GM19452 (cell line): ENCODE data around the gene MELK.

Experiments used
- ATAC-seq: cut with Tn5 transposase; IDR thresholded peaks from one replicate; pipeline ENCODE4 v1.9.1; 2021; ENCODE audit not compliant: unreplicated experiment

MELK gene

DNA sequence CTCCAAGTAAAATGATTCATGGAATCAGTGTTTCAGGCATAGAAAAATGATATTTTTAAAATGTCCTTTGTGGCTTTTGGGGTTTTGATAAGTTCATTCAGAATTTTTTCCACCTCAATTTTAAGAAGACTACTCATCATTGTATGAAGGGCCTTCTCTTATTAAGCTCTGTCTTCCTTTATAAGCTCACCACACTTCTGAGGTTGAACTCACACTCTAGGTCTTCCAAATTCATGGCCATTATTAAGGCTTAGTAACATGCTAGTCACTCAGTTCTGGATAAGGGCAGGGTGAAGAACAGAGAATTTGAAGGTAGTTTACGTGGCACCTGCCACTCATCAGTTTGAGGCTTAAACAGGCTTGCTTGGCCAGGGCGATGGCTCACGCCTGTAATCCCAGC lies 4.2 kb downstream of the MELK start:
- no peak for ATAC-seq

DNA sequence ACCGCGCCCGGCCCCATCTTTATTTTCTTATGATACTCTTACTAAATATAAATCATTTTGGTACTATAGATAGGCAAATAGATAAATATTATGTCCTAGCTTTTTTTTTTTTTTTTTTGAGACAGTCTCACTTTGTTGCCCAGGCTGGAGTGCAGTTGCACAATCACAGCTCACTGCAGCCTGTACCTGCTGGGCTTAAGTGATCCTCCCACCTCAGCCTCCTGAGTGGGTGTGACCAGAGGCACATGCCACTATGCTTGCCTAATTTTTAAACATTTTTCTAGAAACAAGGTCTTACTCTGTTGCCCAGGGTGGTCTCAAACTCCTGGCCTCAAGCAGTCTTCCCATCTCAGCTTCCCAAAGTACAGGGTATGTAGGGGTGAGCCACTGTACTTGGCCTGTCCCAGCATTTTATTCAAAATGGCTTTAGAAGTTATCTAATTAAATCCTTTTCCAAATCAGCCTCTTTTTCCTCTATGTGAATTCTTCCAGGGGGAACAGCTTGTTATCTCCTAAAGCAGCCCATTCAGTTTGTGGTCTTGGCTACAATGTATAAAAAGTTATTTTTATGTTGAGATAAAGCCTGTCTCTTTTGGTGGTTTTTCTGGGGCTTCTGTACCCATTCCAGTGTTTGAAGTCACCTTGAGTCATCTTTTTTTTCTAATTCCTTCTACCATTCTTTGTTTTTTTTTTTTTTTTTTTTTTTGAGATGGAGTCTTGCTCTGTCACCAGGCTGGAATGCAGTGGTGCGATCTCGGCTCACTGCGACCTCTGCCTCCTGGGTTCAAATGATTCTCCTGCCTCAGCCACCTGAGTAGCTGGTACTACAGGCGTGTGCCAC lies 12.1 kb downstream of the MELK start:
- ATAC-seq = no peak

DNA sequence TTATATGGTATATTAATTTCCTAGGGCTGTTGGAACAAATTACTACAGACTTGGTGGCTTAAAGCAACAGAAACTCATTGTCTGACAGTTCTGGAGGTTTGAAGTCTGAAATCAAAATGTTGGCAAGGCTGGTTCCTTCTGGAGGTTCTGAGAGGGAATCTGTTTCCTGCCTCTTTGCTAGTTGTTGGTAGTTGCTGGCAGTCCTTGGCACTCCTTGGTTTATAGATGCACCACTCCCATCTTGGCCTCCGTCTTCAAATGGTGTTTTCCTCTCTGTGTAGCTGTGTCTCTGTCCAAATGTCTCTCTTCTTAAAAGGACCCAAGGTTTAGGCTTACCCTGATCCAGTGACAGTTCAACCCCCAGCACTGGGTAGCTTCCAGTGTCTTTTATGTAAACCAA lies 17.5 kb downstream of the MELK start:
- ATAC-seq = no peak

DNA sequence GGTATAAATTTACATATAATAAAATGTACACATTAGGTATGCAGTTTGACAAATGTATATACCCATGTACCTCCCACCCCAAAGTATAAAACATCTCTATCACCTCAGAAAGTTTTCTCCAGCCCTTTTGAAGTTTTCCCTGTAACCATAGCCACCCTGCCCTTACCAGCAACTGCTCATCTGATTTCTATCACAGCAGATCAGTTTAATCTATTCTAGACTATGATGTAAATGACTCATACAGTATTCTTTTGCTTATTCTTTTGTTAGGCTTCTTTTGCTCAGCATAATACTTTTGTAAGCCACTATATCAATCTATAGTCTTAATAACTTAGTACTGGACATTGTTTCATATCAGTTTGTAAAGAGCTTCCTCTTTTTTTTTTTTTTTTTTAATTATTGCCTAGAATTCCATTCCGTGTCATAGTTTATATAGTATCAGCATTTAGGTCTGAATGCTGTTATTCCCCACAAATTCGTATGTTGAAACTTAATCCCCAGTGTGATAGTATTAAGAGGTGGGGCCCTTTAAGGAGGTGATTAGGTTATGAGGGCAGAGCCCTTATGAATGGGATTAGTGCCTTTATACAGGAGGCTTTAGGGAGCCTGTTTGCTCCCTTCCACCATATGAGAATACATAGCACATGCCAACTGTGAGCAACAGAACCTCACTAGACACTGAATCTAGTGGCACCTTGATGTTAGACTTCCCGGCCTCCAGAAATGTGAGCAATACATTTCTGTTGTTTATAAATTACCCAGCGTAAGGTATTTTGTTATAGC lies 20.3 kb downstream of the MELK start:
- no peak for ATAC-seq

DNA sequence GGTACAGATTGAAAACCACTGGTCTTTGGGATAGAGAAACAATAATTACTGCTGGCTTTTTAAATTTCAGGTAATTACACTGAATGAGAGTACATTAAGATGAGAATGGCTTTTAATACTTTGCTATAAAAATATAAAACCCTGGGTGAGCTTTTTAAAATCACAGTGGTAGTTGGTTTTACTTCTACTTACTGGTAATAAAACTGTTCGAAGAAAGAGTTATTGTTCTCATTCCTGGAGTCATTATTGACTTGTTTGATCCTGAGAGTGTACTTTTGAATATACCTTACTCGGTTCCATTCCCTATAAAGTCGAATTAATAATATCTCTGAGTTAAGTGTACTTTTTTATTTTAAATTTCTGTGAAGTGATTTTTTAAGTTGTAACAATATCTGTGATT lies 21.5 kb downstream of the MELK start:
- no peak for ATAC-seq

DNA sequence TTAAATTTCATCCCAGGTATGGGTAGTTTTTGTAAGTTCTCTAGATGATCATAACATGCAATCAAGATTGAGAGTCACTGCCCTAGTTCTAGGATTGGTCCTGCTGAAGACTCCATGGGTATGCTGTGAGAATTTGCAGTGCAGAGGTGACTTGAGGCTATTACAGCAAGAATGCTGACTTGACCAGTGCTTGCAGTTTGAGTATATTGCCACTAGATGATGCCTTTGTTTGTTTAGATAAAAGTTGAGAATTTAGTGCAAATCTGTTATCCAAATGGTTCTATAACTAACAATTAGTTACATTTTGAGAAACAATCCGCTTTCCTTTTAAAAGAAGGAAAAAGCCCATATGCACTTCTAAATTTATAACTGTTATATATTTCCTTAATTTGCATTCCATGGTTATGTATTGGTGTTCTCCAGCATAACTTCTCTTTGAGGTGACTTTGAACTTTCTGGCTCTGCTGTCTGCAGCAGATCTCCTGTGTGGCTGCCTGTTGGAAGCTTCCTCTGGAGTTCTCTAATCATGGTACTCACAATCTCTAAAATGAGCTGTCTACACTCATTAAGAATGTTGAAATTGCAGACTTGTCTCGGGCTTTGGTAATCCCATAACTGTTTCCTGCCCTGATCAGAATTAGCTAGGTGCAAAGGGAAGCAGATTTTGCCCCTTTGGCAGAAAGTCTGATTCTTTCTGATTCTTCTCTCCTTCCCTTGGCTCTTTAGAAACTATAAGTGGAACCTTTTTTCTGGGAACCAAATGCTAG lies 24.9 kb downstream of the MELK start:
- no peak for ATAC-seq

DNA sequence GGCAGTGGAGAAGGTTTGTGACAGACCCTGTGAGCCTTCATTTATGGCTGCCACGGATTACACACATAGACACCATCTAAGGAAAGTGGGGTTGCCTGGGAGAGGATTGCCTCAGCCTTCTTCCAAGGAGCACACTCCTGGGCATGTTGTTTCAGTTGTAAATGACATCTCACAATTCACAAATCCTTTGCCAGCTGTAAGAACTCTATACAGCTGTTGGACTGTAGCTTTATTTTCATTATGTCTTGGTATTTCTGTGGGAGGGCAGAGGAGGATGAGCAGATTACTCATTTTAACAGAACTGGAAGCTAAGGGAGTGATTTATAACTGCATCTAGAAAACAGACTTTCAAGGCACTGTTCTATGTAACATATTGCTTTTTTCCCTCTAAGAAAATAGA lies 25.6 kb downstream of the MELK start:
- ATAC-seq = no peak

DNA sequence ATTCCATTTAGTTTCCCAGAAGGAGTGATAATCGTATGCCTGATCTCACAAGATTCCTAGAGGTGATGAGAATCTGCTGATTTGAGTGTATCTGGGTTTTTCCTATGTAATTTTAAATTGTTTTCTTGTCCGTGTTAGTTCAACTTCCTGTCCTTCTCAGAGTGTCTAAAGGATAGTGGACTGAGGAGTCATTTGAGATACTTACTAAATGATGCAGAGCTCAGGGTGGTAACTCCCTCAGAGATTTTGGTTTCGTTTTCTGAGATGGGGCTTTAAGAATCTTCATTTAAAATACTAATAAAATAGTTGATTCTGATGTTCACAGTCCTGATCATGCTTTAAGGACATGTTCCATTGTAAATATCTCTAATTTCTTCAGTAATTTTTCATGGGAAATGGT lies 30.3 kb downstream of the MELK start:
- no peak for ATAC-seq

DNA sequence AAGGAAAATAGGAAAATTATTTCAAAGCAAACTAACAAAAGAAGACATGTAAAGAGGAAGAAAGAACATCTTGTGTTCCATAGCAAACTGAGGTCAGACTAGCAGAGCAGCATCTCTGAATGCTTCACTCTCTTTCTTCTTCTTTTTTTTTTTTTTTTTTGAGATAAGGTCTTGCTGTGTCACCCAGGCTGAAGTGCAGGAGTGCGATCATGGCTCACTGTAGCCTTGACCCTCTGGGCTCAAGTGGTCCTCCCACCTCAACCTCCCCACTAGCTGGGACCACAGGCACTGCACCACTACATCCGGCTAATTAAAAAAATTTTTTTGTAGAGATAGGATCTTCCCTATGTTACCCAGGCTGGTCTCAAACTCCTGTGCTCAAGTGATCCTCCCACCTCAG lies 36.6 kb downstream of the MELK start:
- no peak for ATAC-seq

DNA sequence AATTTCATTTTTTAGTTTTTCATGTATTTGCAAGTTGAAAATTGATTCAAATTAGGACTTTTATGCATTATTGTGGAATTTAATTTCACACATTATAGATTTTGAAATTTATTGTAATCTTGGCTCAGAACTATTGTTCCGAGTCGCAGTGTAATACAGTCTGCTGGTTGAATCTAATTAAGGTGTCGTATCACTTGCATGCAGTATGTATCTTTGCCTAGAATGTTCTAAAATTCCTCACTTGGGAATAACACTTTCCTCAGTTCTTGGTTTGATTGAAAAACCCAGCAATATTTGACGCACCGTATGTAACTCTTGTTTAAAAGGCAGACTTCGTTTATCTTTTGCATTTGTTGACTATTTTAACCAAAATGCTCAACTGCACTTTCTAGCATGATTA lies 49.4 kb downstream of the MELK start:
- ATAC-seq = no peak

DNA sequence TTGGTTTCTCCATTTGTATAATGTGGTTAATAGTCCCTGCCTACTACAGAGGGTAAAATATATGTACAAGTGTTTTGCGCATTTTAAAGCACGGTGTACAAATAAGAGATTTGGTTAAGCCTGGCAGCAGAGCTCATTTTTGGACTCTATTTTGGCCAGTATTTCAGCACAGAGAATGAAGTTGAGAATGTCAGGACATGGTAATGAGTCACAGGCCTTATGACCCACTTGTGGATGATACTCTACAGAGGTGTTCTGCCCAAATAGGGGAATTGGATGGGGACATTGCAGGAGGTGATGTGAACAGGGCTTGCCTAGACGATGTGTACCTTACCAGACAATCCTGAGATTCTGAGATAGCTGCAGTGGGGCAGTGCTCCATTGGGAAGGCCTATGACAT lies 50.6 kb downstream of the MELK start:
- no peak for ATAC-seq

DNA sequence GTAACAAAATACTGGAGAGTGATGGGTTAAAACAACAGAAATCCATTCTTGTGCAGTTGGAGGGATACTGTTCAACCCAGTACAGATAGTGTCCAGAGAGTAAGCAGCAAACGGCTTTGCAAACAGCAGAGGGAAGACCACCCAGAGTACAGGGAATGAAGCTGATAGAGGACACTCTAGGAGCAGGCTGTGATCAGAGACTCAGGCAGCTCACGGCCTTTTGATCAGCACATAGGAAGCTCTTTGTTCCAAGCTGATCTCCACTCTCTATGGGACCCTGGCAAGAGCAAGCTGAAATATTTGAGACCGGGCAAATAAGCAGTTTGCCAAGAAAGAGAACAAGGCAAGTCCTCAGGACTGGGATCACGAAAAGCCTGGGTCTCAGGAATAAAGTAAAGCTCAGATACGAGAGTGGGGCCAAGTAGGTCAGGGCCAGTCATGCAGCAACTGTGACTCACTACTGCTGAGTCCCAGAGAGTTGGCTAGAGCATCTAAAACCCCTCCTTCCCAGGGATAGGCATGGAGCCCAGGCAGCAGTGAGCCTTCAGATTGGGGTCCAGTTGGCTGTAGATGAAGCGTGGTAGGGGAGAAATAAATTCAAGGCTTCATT lies 52.4 kb downstream of the MELK start:
- no peak for ATAC-seq

DNA sequence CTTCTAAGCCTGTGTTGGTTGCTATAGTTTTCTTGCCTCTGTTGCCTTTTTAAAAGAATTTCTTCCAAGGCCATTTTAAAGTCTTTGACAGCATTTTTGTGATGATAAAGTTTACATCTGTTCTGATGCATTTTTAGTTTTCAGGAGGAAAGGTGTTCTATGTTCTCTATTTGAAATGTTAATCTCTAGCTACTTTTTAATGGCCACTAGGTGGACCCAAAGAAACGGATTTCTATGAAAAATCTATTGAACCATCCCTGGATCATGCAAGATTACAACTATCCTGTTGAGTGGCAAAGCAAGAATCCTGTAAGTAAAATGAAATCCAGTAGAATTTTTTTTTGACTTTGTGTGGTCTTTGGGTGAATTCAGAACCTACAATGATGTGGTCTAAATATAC lies 60.2 kb downstream of the MELK start:
- ATAC-seq = no peak

DNA sequence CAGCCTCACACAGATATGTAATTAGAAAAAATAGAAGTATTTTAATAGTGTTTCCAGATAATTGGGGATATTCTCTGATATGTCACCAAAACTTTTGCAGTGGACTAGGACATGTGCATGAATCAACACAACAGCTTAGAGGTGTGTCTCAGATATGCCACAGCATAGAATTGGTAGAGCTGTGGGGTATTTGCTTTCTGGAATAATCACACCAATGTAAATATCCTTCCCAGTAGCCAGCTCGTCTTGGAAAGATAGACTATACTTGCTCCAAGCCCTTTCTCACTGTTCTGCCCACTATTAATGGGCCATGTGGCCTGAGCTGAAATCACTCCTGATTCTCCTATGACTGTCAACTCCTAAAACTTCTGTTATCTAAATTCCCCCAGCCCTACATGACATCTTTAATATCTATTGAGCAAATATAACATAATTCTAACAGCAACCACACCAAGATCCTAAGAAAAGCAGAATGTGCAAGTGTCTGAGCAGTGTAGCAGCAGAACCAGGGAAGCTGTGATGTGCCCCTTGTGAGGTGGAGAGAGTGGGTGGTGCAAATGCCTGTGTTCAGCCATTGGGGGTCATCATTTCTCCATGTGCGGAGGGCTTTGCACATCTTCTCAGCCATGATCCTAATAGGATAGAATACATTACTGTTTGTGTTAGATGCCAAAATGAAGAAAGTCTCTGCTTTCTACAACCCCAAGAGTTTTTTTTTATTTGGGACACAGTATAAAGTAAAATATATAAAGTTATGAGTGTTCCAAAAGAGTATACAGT lies 65.0 kb downstream of the MELK start:
- no peak for ATAC-seq

DNA sequence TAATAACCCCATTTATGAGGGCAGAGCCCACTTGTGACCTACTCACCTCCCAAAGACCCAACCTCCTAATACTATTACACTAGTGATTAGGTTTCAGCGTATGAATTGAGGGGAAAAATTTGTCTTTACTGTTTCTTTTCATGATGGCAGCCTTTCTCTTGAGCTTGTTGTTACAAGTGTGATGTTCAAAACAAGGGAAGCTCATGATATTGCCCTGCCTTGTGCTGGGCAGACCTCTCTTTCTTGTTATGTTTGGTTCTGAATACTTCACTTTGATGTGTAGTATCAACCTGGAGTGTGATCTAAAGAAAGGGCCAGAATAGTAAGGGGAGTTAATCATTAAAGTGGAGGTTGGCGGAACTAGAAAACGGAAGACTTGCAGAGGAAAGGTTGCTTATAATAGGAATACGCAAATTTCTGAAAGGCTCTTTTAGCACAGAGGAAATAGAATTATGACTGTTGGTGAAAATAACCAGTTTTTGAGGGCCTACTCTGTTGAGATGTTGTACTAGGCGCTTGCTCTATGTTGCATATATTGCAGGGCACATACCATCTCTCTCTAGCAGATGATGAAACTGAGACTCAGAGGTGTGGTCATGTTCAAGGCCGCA lies 68.2 kb downstream of the MELK start:
- ATAC-seq = peak; percentile 87

DNA sequence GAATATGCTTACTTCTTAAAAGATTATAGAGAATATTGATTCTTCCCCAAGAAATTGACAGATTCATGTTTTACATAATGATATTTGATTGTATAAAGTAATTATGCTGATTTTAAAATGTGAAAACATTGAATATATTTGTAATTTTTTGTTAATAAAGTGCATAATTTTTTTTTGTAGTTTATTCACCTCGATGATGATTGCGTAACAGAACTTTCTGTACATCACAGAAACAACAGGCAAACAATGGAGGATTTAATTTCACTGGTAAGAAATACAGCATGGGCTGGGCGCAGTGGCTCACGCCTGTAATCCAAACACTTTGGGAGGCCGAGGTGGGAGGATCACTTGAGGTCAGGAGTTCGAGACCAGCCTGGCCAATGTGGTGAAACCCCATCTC lies 70.1 kb downstream of the MELK start:
- ATAC-seq = no peak

DNA sequence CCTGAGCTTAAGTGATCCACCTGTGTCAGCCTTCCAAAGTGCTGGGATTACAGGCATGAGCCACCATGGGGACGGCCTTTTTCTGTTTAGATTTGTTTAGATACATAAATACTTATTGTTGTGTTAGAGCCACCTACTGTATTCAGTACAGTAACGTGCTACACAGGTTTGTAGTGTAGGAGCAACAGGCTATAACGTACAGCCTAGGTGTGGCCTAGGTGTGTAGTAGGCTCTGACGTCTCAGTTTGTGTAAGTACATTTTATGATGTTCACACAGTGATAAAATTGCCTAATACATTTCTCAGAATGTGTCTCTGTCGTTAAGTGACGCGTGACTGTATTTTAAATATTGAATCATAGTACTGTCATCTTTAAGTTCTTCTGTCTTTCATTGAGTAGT lies 84.1 kb downstream of the MELK start:
- ATAC-seq = no peak

DNA sequence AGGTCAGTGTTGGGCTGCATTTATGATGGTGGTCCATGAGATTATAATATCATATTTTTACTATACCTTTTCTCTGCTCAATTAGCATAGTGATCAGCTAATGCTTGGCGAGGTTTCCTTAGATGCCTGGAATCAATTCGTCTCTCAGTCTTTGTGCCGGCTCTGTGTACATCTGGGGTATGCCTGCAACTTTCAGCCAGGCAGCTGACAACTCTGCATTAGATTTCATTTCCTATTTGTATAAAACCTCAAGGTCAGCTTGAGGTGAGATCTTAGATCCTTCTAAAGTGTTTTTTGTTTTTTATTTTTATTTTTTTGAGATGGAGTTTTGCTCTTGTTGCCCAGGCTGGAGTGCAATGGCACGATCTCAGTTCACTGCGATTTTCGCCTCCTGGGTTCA lies 86.8 kb downstream of the MELK start:
- ATAC-seq = peak; percentile 56

DNA sequence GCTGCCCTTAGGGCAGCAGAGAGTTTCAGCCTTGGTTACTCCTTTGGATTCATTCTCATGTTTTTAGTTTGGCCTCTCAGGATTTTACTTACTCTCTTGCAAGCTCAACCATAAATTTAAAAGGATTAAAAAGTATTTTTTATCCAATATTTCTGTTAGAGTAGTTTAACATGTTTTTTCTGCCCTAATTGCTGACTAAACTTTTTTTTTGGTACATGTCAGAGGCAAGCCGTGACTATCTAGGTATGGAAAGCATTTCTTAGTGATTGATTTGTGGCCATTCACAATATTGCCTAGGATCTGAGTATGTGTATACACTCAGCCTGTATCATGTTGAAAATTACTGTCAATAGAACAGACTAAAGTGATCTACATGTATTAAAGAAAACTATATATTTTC lies 92.1 kb downstream of the MELK start:
- ATAC-seq = no peak

DNA sequence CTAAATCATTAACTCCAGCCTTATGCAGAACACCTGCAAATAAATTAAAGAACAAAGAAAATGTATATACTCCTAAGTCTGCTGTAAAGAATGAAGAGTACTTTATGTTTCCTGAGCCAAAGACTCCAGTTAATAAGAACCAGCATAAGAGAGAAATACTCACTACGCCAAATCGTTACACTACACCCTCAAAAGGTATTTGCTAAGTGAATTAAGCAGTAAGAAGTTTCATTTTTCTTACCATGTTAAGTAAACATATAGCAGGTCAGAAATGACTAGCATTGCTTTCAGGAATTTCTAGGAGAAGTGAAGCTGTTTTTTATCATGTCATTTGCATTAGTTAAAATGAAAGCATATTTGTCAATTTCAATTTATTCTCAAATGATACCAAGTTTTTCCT lies 92.7 kb downstream of the MELK start:
- ATAC-seq = no peak
